ENCODE results near the gene CRTAC1. TPM values are rescaled to one million over a fixed set of nuclear protein-coding genes. Genes with fewer than 3 reads are reported as not detected.

Gene CRTAC1
- total and polyA plus RNA-seq, 2 donors (not counting 3 experiments of a cell fraction or from before 2014, with no cell fraction given) = 1.4 to 3.0 TPM

DNA sequence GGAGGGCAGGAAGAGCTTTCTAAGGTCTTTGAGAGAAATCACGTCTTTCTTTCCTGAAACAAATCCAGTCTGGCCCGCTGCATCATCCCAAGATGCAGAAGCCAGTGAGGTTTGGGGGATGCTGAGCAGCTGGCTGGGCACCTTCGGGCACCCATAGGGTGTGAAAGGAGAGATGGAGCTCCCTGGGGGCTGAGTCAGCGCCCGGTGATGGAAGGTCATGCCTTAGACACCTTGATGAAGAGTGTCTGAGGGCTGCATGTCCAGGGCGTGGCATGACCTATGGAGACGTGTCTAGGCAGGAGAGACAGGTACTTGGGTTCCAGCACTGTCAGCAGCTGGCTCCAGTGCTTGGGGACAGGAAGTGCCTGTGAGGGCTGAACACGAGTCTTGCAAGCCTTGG lies 92.5 kb downstream of the CRTAC1 start:
- Histone ChIP-seq H3K36me3 (ENCODE audit: control insufficient read depth in 2 of 2, extremely low read depth in 1 of 2, insufficient read depth in 2 of 2, low read length in 2 of 2) (no peaks in the 10 kb centered on the region), H3K27ac (ENCODE audit: insufficient read depth, low read depth, low read length) (no peak overlapping the region), H3K79me2 (ENCODE audit: control insufficient read depth, insufficient read depth, low read length) (no peaks in the 10 kb centered on the region), H4K20me1 (replicated peaks; ENCODE audit: control insufficient read depth, extremely low read depth, insufficient read depth, low read length) (no peaks in the 10 kb centered on the region), H3K4me1 (ENCODE audit: control insufficient read depth, extremely low read depth, insufficient read depth, low read length) (no peaks in the 10 kb centered on the region), H3K4me2 (ENCODE audit: insufficient read depth, low read length) (no peak overlapping the region), H3K9me3 (replicated peaks; ENCODE audit: control insufficient read depth, insufficient read depth, low read length) (no peaks in the 10 kb centered on the region), H2AFZ (ENCODE audit: low read depth, low read length) (no peak overlapping the region), H3K27me3 (ENCODE audit: control insufficient read depth in 2 of 2, insufficient read depth in 2 of 2, low read length in 2 of 2) (no peaks in the 10 kb centered on the region), H3K4me3 (replicated peaks in 1 of 3; ENCODE audit: insufficient read depth in 1 of 3, low read depth in 1 of 3, low read length in 3 of 3) (no peak overlapping the region), H3K9ac (replicated peaks; ENCODE audit: extremely low read depth, insufficient read depth, low read length) (no peak overlapping the region), H3K9me1 (replicated peaks; ENCODE audit: control insufficient read depth, extremely low read depth, insufficient read depth, low read length) (no peaks in the 10 kb centered on the region)
- no peak for DNase-seq (ENCODE audit: low read depth, low spot score)
- ChIA-PET POLR2A (no interaction called here), CTCF (no interaction called here)
- TF ChIP-seq FOS (IDR thresholded peaks at IDR 0.05; ENCODE audit: borderline replicate concordance, insufficient read depth, low read length) (no peak), EZH2 (IDR thresholded peaks at IDR 0.05; ENCODE audit: borderline replicate concordance, low read depth, low read length, severe bottlenecking) (no peak), POLR2AphosphoS5 (IDR thresholded peaks at IDR 0.05; ENCODE audit: insufficient read depth, low read depth, low read length) (no peak), MYC (IDR thresholded peaks at IDR 0.05; ENCODE audit: low read depth, low read length) (no peak), GATA2 (IDR thresholded peaks at IDR 0.05; ENCODE audit: insufficient read depth, insufficient read length, low read depth, low read length) (no peak), JUN (IDR thresholded peaks at IDR 0.05; ENCODE audit: borderline replicate concordance, insufficient read depth, insufficient read length, low read depth) (no peak), POLR2A (IDR thresholded peaks at IDR 0.05; ENCODE audit: low read depth, low read length) (no peak)
- TF ChIP-seq, protein P1, sequence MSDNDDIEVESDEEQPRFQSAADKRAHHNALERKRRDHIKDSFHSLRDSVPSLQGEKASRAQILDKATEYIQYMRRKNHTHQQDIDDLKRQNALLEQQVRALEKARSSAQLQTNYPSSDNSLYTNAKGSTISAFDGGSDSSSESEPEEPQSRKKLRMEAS (IDR thresholded peaks at IDR 0.05; ENCODE audit: insufficient read depth, insufficient read length) = no peak
- TF ChIP-seq, protein P2, sequence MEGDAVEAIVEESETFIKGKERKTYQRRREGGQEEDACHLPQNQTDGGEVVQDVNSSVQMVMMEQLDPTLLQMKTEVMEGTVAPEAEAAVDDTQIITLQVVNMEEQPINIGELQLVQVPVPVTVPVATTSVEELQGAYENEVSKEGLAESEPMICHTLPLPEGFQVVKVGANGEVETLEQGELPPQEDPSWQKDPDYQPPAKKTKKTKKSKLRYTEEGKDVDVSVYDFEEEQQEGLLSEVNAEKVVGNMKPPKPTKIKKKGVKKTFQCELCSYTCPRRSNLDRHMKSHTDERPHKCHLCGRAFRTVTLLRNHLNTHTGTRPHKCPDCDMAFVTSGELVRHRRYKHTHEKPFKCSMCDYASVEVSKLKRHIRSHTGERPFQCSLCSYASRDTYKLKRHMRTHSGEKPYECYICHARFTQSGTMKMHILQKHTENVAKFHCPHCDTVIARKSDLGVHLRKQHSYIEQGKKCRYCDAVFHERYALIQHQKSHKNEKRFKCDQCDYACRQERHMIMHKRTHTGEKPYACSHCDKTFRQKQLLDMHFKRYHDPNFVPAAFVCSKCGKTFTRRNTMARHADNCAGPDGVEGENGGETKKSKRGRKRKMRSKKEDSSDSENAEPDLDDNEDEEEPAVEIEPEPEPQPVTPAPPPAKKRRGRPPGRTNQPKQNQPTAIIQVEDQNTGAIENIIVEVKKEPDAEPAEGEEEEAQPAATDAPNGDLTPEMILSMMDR (IDR thresholded peaks at IDR 0.05; ENCODE audit: extremely low read depth in 1 of 2, insufficient read depth in 1 of 2, low read depth in 1 of 2, low read length in 2 of 2) = no peak
- dilution Hi-C loops (cut with MboI; ENCODE audit: extremely low pct_ligation_motif_present, low sequenced_read_pairs) = no loop called here
- intact Hi-C loops (cut with micrococcal nuclease) = no loop called here
- no TSS peak for BruUV-seq (replicated peaks)
- no peak for FAIRE-seq
